GM19397 (cell line): ENCODE results near the gene MACROD2.

Experiments
- ATAC-seq: cut with Tn5 transposase; IDR thresholded peaks from one replicate; pipeline ENCODE4 v1.9.1; 2021; ENCODE audit warnings: mild to moderate bottlenecking, moderate library complexity; ENCODE audit not compliant: unreplicated experiment

Gene MACROD2

DNA sequence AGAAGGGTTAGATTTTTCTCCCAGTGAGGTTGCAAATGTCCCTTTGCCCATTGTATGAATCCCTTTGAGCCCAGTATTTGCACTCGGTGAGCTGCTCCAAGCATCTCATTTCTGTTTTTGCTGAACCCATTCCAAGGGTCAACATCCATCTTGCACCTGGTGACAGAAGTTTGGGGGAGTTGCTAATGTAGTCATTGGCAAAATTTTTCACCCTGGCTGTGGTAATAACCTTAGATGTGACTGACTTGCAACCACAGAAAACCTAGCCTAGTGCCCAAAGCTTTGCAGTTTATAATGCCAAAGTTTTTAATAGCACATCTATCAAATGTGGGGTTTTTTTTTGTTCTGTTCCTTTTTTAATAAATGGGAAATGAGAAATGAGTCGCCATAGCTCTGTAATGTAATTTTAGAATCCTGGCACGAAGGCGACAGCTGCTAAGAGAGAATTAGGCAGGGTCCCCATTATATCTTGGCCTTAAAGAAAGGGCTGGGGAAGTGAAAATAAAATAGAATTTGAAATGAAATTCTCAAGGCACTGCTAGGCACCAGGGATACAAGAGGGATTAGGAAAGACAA is 1895.2 kb downstream of the MACROD2 start:
- ATAC-seq, result no peak

DNA sequence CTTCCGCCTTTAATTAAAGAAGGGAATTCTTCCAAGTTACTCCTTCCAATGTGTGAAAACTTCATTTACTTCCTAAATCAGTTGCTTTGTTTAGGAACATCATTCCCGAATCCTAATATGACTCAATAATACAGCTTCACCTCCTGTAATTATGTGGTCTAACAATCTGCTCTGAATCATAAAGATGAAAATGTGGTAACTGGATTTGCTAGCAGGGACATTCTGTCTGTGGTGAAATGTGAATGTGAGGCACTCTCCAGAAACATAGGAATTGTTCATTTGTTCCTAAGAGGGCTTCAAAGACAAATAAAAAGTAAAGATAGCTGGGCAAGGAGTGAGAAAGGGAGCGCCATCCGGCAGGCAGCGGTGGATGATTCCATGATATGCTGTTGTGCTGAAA is 1899.8 kb downstream of the MACROD2 start:
- peak; percentile 11 for ATAC-seq

GRCh38 chr20:15895560-15896084 is 1900.3 kb downstream of the MACROD2 start:
- peak; percentile 71 for ATAC-seq

DNA sequence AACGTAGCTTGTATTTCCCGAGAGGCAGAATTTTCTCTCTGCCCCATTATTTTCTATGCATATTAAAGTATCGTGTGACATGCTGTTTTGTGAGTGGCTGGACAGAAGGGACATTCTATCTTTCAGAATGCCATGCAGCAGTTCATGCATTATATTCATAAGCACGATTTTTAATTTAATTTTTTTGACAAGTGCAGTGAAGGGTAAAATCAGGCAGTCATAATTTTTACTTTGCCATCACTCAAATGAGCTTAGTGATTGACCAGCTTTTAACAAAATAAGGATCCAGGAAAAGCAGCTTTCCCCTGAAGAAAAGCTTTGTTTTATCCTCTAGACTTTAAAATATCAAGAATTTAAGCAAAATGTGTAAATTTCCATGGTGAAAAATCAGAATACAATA is 1904.7 kb downstream of the MACROD2 start:
- no peak for ATAC-seq

DNA sequence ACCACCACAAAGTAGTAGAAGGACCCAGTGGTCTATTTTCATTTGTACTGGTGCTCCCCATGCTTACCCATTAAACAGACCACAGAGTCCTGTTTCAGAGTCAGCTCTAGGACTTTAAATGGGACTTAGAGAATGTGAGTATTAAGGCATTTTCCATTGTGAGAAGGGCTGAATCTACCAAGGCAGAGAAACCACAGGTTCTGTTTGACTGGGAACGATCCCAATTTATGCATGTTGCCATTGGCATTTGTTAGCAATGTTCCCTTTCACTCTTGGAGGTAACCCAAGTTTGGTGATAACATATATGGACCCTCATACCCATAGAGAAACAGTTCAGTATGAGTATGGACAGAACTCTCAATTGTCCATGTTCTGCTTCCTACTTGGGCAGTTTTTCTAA is 1905.1 kb downstream of the MACROD2 start:
- ATAC-seq, result no peak

- ATAC-seq, result no peak
Measured at GRCh38 chr20:15902493-15902892, 1907.2 kb downstream of the MACROD2 start.

- no peak for ATAC-seq
Measured at GRCh38 chr20:15905661-15906060, 1910.3 kb downstream of the MACROD2 start.

- ATAC-seq, result no peak
Measured at GRCh38 chr20:15909995-15910394, 1914.7 kb downstream of the MACROD2 start.

DNA sequence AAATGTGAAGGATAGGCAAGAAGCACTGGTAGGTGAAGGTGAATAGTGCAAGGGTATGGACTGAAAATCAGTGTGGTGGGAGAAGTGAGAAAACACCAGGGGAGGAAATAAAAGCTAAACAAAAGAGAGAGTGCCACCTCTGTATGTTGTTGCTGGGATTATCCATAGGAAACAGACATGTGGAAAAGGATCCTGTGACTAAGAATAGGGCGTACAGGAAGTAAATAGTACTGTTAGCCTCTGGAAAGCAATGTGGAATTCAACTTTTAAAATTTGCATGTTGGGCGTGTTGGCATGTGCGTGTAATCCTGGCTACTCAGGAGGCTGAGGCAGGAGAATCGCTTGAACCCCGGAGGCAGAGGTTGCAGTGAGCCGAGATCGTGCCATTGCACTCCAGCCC is 1916.3 kb downstream of the MACROD2 start:
- ATAC-seq, result no peak

- no peak for ATAC-seq
Measured at GRCh38 chr20:15913391-15914025, 1918.2 kb downstream of the MACROD2 start.

DNA sequence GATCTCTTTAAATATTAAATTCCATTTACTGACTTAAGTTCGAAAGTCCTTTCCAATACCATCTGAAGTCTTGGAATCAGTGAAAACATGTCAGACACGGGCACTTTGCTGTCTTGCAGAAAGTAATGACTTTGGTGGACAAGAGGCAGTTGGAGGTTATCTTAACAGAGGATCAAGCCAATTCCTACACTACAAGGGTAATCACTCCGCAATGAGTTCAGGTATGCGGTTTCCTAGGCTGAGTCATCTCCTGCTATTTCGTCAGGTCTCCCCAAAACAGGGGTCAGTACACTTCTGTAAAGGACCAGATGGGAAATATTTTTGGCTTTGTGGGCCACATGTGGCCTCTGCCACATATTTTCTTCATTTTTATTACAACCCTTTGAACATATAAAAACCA is 1921.3 kb downstream of the MACROD2 start:
- no peak for ATAC-seq

DNA sequence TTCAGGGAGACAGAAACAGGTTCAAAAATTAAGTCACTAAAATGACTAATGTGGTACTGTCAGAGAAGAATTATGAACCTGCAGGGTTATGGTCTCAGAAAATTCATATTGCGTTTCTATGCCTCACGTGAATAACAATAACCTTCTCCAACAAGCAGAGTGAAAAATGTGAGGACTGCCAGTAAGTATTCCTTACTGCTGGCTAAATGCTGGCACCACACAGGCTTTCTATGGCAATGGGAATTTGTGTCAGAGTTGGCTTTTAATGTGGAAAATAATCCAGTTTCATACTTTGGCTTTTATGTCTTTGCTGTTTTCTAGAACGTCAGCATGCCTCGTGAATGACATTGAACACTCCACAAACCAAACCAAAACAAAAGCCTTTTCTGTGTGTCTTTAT is 1922.0 kb downstream of the MACROD2 start:
- ATAC-seq, result no peak

GRCh38 chr20:15918631-15919030 is 1923.3 kb downstream of the MACROD2 start:
- ATAC-seq, result no peak

DNA sequence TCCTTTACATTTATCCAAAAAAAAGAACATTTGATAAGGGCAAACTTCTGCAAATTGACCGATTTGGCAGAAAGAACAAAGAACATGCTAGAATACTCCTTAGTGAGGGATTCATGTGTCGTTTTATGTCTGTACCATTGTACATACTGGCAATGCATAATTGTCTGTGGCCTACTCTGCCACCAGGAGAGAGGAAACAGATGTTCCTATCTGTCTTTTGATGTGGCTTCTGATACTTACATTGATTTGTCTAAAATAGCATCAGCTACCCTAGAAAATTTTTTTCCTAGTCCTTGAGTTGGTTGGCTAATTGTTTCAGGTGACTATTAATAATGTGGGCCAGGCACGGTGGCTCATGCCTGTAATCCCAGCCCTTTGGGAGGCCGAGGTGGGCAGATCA is 1923.8 kb downstream of the MACROD2 start:
- no peak for ATAC-seq

GRCh38 chr20:15921930-15922329 is 1926.6 kb downstream of the MACROD2 start:
- no peak for ATAC-seq

DNA sequence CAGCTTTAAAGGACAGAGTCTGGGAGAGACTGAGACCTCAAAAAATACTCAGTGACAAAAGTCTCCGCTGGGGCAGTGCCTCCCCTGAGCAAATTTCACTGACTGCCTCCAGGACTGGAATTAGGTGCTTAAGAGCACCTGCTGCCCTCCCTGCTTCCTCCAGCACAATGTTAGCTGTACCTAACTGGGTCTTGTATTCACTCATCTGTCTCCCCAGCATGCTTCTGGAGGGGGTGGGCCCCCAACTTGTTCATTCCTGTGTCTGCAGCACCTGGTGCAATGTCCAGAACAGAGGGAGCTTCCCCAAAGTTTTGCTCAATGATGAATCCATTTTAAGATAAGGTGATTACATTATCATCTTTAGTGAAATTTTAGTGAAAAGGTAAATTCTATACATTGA is 1927.2 kb downstream of the MACROD2 start:
- peak; percentile 34 for ATAC-seq

GRCh38 chr20:15923030-15923776 is 1927.9 kb downstream of the MACROD2 start:
- ATAC-seq, result peak; percentile 56

DNA sequence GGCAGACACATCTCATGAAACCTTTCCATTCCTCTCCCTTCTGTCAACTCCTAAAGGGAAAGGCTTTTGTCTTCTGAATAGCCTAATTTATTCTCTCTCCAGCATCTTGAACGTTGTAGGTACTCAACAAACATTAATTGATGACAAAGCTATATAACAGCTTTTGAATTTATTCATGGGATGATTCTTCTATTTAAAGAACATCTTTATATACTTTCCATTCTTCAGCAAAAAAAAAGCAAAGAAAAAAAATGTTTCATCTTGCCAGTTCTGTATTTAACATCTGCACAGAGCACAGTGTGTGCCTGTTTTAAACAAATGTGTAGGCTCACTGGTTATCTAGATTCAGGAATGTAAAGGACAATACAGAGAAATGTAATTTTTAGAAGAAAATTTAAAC is 1929.2 kb downstream of the MACROD2 start:
- no peak for ATAC-seq

DNA sequence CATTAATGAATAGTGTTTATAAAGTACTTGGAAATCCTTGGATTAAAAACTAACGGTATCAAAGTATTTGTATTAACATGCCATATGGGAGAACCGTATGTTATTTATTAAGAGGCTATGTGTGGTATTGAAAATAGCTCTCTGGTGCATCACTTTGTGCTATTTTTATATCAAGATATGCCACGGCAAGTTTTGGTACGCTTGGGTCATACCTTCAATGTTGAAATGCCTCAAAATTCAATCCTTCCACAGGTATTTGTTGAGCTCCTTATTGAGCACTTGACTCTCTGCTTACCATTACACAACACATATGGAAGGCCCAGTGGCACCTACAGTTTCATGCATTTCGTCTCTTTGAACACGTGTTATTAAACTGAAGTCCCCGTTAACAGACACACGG is 1930.1 kb downstream of the MACROD2 start:
- ATAC-seq, result no peak

DNA sequence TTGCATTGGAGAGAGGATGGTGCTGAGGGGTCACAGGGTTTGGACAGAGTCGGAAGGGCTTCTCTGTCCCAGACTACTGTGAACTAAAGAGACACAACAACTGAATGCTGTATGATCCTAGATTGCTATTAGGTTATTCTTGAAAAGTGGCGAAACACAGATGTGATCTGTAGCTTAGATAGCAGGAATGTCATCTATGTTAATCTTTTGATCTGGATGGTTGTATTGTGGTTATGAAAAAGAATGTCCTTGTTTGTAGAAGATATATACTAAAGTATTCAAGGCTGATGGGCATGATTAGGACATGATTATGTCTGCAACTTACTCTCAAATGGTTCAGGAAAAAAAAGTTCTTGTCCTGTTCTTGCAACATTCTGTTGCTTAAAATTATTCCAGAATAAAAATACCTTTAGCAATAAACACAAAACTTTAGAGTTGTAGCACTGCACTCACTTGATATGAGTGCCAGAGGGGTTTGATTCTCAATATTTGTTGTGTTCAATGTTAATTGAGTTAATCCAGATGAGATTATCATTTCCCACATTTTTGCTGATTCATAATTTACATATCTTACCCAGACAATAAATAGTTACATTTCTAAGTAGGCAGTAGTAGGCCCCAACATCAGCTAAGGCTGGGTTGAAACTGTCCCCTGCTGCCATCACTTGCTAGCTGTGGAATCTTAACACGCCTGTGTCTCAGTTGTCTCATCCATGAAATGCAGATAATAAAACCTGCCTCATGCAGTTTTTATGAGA is 1932.8 kb downstream of the MACROD2 start:
- ATAC-seq, result no peak

GRCh38 chr20:15928946-15929345 is 1933.6 kb downstream of the MACROD2 start:
- ATAC-seq, result no peak
